ENCODE data around the gene SMIM43.

SMIM43 gene

GRCh38 chr4:121764702-121765367 lies at the start of gene SMIM43:
Gene SMIM43, minus strand, starts transcription at chr4:121765164. Its CDS starts 59 bp downstream, at chr4:121765105.
- DNase-seq = no peak

DNA sequence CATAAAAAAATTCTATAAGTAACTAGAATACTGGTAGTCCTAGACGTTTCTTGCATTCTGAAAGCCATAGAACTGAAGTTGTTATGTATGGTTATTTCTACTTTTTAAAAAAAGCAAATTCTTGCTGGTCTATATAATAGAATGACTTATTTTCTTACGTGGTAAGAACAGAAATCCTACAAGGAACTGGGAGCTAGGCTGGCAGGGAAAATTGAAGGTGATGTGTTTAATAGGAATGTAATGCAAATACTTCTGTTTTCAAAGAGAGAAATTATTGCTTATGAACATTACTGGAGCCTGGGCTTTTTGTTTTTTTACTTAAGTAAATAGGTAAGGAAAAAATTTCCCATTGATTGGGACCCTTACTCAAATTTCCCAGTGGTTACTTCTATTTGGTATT lies 49.8 kb upstream of the SMIM43 start:
- DNase-seq = no peak

DNA sequence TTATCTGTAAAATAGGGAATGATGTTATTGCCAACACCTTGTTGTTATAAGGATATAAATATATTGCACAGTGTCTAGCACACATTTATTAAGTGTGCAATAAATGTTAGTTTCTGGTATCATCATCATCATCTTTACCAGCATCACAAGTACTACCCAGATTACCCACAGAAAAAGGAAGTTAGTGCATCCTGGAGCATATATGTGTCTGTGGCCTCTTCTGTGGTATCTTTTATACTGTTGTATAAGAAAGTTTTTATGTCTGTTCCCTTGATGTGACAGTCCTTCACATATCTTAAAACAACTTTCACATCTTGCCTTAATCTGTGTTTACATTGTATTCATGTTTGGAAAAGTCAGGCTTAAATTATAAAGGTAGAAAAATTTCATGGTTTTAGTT lies 46.2 kb upstream of the SMIM43 start:
- DNase-seq = peak; percentile 18

GRCh38 chr4:121806411-121806810 lies 41.4 kb upstream of the SMIM43 start:
- no peak for DNase-seq

DNA sequence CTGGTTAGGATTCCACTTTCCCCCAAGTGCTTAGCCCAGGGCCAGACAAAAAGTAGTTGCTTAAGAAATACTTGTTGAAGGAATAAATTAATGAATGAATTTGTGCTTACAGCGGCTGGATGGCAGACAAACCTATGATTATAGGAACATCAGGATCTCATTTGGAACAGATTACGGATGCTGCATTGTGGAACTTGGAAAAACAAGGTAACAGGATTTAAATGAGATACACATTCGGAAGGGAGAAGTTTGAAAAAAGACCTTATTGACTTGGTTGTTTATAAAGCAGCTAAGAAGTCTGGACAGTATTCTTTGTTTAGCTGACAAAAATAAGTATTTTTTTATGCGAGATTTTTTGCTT lies 36.7 kb upstream of the SMIM43 start:
- DNase-seq = no peak

DNA sequence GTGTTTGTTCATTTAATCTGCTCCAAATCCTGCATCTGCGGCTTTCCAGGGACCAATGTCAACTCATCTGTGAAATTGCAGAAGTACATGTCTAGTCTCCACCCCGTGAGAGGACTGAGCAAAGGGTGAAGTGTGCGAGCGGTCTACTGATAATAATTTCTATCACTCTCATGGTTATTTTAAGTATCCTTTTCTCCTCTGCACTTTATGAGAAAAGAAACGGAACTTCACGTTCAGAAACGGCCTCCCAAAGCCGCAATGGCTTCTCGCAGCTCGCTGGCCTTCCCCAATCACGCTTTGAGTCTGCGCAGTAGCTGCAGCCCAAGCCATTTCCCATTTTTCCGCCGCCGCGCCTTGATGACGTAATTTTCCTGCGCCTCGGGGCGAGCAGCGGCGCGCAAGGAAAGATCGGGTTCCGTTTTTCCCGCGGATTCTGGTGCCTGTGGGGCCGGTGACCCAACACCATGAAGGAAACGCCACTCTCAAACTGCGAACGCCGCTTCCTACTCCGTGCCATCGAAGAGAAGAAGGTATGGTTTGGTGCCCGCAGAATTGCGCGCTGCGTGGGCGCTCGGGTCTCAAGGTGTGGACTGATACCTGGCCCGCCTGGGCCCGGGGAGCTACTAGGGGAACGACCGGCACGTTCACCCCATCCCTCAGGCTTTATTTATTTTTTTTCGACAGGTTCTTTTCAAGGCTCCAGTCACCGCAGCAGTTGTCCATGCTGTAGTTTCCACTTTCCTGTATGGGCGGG lies 36.2 kb upstream of the SMIM43 start, which contains the start of gene EXOSC9:
EXOSC9 (plus strand) TSS at position 363 of the 754 bp plus-strand sequence; CDS start at position 465, 102 bp downstream.
- peak; percentile 96 for DNase-seq

- DNase-seq = no peak
Measured at GRCh38 chr4:121800638-121800960, 35.6 kb upstream of the SMIM43 start.

- DNase-seq = no peak
Measured at GRCh38 chr4:121799867-121800501, 35.0 kb upstream of the SMIM43 start.

- no peak for DNase-seq
Measured at GRCh38 chr4:121799208-121799823, 34.4 kb upstream of the SMIM43 start.

GRCh38 chr4:121796283-121796682 lies 31.3 kb upstream of the SMIM43 start:
- DNase-seq = no peak

DNA sequence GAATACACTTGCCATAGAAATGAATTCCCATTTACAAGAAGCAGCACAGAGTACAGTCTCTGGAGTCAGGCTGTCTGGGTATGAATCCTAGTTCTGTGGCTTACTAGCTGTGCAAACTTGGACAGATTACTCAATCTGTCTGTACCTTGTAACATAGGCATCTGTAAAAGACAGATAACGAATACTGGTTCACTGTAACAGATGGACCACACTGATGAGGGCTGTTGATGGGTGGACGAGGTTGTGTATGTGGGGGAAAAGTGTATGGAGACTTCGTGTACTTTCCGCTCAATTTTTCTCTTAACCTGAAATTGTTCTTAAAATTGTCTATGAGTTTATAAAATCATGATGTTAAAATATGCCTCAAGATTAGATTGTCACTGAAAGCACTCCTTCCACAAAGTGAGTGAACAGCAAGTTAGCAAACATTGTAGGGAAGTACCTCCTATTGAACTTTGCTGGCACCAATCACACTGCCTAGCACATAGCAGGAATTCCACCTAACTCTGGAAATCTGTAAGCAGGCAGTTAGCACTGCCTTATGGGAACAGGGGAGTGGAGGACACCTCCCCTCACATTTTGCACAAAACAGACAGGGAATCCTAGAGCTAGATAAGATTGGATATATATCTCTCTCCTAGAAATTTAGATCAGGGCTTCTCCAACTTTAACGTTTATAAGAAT lies 29.7 kb upstream of the SMIM43 start:
- DNase-seq = no peak

GRCh38 chr4:121792966-121793365 lies 28.0 kb upstream of the SMIM43 start:
- no peak for DNase-seq

DNA sequence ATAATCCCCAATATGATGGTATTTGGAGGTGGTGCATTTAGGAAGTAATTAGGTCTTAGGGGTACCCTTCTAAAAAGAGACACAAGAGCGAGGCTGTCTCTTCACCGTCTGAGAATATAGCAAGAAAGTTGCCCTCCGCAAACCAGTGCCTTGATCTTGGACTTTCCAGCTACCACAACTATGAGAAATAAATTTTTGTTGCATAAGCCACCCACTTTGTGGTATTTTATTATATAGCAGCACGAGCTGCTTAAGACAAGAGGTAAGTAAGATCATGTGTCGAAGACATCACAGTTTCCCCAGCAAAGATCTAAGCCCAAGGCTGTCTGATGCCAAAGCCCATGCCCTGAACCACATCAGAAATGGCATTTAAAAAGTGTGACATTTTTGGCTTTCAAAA lies 26.5 kb upstream of the SMIM43 start:
- no peak for DNase-seq

- DNase-seq = no peak
Measured at GRCh38 chr4:121790976-121791375, 26.0 kb upstream of the SMIM43 start.

GRCh38 chr4:121789960-121790829 lies 25.2 kb upstream of the SMIM43 start:
- DNase-seq = no peak

DNA sequence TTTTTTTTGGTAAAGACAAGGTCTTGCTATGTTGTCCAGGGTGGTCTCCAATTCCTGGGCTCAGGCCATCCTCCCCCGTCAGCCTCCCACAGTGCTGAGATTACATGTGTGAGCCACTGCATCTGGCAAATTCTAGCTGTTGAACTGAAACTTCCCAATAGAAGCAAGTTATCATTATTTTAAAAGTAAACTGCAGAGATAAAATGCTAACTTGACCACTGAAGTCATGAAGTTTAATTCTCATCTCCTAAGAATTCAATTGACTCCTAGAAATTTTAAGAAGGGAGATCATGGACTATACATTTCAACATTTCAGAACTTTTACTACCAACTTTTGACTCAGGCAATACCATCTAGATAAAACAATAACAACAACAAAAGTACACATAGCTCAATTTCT lies 24.5 kb upstream of the SMIM43 start:
- no peak for DNase-seq

GRCh38 chr4:121788896-121789295 lies 23.9 kb upstream of the SMIM43 start:
- DNase-seq = peak; percentile 52

- no peak for DNase-seq
Measured at GRCh38 chr4:121786221-121786620, 21.3 kb upstream of the SMIM43 start.

- no peak for DNase-seq
Measured at GRCh38 chr4:121785479-121785878, 20.5 kb upstream of the SMIM43 start.

DNA sequence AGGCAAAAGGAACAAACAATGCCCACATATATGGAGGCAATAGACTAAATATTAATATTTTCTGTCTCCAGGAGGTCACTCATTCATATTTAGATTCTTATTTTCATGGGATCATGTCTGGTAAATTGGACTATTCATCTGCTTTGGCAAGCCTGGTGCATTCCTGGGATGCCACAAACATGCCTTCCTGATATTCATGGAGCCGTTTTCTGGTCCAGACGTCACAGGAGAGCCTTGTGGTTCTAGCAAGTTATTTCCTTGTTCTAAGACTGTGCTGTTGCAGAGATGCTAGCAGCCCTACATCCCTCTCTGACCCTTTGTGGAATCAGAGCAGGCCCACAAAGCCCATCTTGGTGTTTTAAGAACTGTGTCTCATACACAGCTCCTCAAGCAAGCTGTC lies 20.0 kb upstream of the SMIM43 start:
- DNase-seq = no peak

DNA sequence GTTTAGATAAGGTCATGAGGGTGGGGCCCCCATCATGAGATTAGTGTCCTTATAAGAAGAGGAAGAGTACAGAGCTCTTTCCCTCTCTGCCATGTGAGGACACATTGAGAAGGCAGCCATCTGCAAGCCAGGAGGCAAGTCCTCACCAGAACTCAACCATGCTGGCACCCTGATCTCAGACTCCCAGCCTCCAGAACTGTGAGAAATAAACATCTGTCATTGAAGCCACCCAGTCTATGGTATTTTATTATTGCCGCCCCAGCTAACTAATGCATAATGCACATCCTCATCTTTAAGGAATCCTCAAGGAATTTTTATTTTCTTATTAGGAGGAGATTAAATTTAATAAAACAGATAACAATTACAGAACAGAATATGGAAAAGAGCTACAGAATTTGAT lies 19.4 kb upstream of the SMIM43 start:
- no peak for DNase-seq

- DNase-seq = no peak
Measured at GRCh38 chr4:121783210-121783609, 18.2 kb upstream of the SMIM43 start.
